PFSK-1 (cell line): Measurements from ENCODE around the gene OPN1SW.

Source experiments
- FOXP2 ChIP-seq: optimal IDR thresholded peaks from 2 replicates; pipeline ENCODE3; 2011; ENCODE audit warnings: borderline replicate concordance, control low read depth, inconsistent platforms; ENCODE audit not compliant: insufficient read depth; ENCODE audit errors: extremely low read length, extremely low read depth
- POLR2AphosphoS5 ChIP-seq: IDR thresholded peaks from 2 replicates; pipeline ENCODE4 v1.6.1; 2012; ENCODE audit warnings: low read depth, mild to moderate bottlenecking, control low read depth, low read length, moderate library complexity
- REST ChIP-seq, 2 experiments: IDR thresholded peaks; 2 replicates each; pipeline versions ENCODE4 v1.6.1 to v1.8.0; 2011 to 2012; ENCODE audit warnings: low read depth in 2 of 2, low read length in 2 of 2, control low read depth in 1 of 2, inconsistent platforms in 1 of 2, mild to moderate bottlenecking in 1 of 2, moderate library complexity in 1 of 2; ENCODE audit not compliant: insufficient read depth in 1 of 2
- SIN3A ChIP-seq: IDR thresholded peaks from 2 replicates; pipeline ENCODE4 v1.6.1; 2012; ENCODE audit warnings: mild to moderate bottlenecking, low read length, moderate library complexity, borderline replicate concordance; ENCODE audit not compliant: insufficient read depth
- TAF1 ChIP-seq: IDR thresholded peaks from 2 replicates; pipeline ENCODE4 v1.6.1; 2012; ENCODE audit warnings: low read length, control low read depth, borderline replicate concordance; ENCODE audit not compliant: insufficient read depth

The OPN1SW gene

GRCh38 chr7:128801003-128801402 is 25.4 kb upstream of the OPN1SW start:
- TF ChIP-seq FOXP2 (no peak), TAF1 (no peak), POLR2AphosphoS5 (no peak), SIN3A (no peak), REST (IDR thresholded peaks at IDR 0.05; ENCODE audit: insufficient read depth in 1 of 2, low read depth in 2 of 2, low read length in 2 of 2) (no peak)

- TF ChIP-seq SIN3A = no peak
- no peak for TF ChIP-seq FOXP2
- TF ChIP-seq TAF1 = no peak
- TF ChIP-seq REST (IDR thresholded peaks at IDR 0.05; ENCODE audit: insufficient read depth in 1 of 2, low read depth in 2 of 2, low read length in 2 of 2) = no peak
- TF ChIP-seq POLR2AphosphoS5 = no peak
Measured at GRCh38 chr7:128800567-128800966, 25.0 kb upstream of the OPN1SW start.

GRCh38 chr7:128799451-128799850 is 23.9 kb upstream of the OPN1SW start:
- TF ChIP-seq REST (IDR thresholded peaks at IDR 0.05; ENCODE audit: insufficient read depth in 1 of 2, low read depth in 2 of 2, low read length in 2 of 2) = no peak
- no peak for TF ChIP-seq TAF1
- TF ChIP-seq POLR2AphosphoS5 = no peak
- TF ChIP-seq SIN3A = no peak
- no peak for TF ChIP-seq FOXP2

GRCh38 chr7:128796327-128796726 is 20.7 kb upstream of the OPN1SW start:
- TF ChIP-seq FOXP2 (no peak), POLR2AphosphoS5 (no peak), SIN3A (no peak), TAF1 (no peak), REST (IDR thresholded peaks at IDR 0.05; ENCODE audit: insufficient read depth in 1 of 2, low read depth in 2 of 2, low read length in 2 of 2) (no peak)

- TF ChIP-seq TAF1 = no peak
- no peak for TF ChIP-seq SIN3A
- TF ChIP-seq REST (IDR thresholded peaks at IDR 0.05; ENCODE audit: insufficient read depth in 1 of 2, low read depth in 2 of 2, low read length in 2 of 2) = no peak
- TF ChIP-seq POLR2AphosphoS5 = no peak
- no peak for TF ChIP-seq FOXP2
Measured at GRCh38 chr7:128795129-128795528, 19.5 kb upstream of the OPN1SW start.
